ENCODE results near the gene ZNF567. TPM values are rescaled to one million over a fixed set of nuclear protein-coding genes. Genes with fewer than 3 reads are reported as not detected.
A peak's percentile ranks its signal among the peaks of the same experiment; 100 is the strongest.
"Not testable (repeated sequence)": the region's sequence is repeated elsewhere in the genome, so short reads cannot be mapped to it uniquely, and the experiment has no call there.

Gene ZNF567
- 1 to 10 TPM; 5.5 to 7.8 TPM for total RNA-seq
- long read RNA-seq, donor 1, partial matches to known transcripts = 0 of 1 reads
- long read RNA-seq, donor 1, other reads (novel, unspliced or antisense) = 0 of 1 reads
- long read RNA-seq, donor 2, partial matches to known transcripts = 0 of 2 reads
- long read RNA-seq, donor 2, other reads (novel, unspliced or antisense) = 2 of 2 reads

DNA sequence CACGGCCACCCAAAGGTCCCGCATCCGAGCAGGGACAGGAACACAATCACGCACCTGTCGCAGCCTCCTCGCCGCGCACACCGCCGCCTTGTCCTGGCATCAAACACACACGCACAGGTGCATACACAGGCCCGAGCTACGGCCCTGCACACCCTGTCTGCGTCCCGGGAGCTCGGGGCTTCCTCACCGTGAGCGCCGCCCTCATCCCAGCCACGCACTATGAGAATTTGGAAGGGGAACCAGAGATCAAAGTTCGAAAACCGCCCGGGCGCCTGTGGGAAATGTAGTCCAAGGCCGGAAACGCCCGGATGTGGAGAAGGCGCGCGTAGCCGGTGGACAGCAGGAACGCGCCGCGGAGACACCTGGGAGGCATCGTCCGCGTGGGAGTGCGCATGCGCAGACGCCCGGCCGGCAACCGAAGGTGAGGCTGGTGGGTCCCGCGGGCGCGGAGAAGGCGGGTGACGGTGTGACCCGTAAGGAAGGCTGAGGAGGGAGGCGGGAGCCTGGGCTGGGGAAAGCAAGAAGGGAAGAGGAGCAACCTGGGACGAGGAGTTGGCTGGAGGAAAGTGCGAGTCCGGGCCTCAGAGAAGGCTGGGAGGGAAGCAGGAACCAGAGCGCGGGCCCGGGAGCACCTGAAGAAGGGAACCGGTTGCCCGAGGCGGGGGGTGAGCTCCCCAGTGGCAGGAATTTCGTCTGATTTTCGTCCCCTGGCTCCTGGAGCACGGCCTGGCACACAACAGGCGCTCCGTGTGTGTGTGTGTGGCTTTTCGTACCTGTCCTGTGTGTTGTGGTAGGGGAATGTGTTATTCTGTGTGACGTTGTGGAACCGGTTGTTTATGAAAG, at the start of gene ZNF567:
ZNF567 (plus strand) TSS at position 399 of the 843 bp plus-strand sequence. CDS start 7,256 bp downstream, outside the sequence.
- intact Hi-C loops (cut with DNase I) = no loop called here
- DNase-seq (ENCODE audit: low spot score) = peak; percentile 99

DNA sequence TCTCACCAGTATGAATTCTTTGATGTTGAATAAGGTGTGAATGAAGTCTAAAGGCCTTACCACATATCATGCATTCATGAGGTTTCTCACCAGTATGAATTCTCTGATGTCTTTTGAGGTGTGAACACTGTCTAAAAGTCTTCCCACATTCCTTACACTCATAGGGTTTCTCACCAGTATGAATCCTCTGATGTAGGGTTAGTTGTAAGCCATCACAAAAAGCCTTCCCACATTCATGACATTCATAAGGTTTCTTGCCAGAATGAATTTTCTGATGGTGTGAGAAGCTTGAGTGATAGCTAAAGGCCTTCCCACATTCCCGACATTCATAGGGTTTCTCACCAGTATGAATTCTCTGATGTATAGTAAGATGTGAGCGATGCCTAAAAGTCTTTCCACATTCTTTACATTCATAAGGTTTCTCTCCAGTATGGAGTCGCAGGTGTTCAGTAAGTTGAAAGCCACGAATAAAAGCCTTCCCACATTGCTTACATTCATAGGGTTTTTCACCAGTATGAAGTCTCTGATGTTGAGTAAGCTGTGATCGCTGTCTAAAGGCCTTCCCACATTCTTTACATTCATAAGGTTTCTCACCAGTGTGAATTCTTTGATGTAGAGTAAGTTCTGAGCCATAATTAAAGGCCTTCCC, 48.4 kb upstream of the ZNF567 start:
- intact Hi-C loops (cut with DNase I) = no loop called here
- DNase-seq (ENCODE audit: low spot score) = no peak

DNA sequence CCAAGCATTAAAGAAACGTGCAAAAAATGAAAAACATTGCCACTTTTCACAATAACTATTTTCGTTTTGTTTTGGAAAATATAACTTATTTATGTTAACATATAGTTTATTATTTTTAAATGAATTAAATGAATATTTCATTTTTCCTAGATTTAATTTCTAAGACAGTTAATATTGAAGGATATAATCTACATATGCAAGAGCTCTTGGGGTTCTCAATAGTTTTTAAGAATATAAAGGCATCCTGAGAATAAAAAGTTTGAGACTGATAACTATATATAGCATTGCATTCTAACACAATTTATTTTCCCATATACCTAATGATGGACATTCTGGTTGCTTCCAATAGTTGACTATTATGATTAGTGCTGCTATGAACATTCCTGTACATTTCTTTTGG, 40.7 kb upstream of the ZNF567 start:
- no peak for DNase-seq (ENCODE audit: low spot score)
- intact Hi-C loops (cut with DNase I) = no loop called here

DNA sequence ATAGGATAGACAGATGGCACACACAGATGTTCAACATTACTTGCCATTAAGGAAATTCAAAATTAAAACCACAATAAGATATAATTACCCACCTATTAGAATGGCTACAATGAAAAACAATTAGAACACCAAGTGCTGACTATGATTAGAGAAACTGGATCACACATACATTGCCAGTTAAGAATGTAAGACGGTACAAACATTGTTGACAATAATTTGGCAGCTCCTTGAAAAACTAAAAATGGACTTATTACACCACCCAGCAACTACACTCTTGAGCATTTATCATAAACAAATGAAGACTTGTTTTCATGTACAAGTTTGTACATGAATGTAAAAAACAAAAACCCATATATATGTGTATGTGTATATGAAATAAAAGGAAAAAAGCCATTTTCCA, 34.5 kb upstream of the ZNF567 start:
- intact Hi-C loops (cut with DNase I) = no loop called here
- DNase-seq (ENCODE audit: low spot score) = no peak

DNA sequence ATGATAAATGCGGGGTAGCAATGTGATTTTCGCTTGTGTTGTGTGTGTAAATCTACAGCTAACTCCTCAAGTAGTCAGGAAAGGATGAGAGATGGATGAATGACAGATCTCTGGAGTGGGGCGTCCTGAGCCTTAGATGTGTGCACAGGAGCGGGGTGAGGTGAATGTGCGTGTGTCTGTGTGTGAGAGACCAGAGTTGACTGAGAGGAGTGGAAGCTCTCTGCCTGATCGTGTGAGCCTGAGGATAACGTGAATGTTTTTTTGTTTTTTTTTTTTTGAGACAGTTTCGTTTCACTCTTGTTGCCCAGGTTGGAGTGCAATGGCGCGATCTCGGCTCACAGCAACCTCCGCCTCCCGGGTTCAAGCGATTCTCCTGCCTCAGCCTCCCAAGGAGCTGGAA, 21.6 kb upstream of the ZNF567 start:
- no peak for DNase-seq (ENCODE audit: low spot score)
- intact Hi-C loops (cut with DNase I) = no loop called here

DNA sequence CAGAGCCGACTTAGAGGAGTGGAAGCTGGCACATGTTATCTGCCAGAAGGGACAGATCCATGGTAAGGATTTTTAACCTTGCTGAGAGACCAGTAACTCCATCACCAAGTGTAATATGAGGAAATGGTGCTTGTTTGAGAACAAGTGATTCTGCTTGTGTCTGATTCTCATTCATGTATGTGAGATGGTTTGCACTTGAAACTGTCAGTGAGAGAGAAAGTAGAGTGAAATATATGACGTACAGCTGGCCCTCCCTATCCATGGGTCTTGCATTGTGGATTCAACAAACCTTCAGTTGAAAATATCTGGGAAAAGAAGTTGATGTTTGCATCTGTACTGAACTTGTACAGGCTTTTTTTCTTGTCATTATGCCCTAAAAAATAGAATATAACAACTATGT, 18.8 kb upstream of the ZNF567 start:
- no peak for DNase-seq (ENCODE audit: low spot score)
- intact Hi-C loops (cut with DNase I) = no loop called here

DNA sequence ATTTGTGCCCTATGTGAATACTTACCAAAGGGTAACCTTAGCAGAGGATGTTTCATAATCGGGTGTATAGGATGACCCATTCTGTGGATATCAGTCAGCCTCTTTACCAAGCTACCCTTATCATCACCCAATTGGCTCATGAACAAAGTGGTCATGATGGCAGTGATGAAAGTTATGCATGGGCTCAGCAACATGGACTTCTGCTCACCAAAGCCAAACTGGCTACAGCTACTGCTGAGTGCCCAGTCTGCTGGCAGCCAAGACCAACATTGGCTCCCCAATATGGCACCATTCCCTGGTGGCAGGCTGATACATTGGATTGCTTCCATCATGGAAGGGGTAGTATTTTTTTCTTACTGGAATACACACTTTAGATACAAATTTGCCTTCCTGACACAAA, 15.0 kb upstream of the ZNF567 start:
- DNase-seq (ENCODE audit: low spot score) = no peak
- intact Hi-C loops (cut with DNase I) = no loop called here

DNA sequence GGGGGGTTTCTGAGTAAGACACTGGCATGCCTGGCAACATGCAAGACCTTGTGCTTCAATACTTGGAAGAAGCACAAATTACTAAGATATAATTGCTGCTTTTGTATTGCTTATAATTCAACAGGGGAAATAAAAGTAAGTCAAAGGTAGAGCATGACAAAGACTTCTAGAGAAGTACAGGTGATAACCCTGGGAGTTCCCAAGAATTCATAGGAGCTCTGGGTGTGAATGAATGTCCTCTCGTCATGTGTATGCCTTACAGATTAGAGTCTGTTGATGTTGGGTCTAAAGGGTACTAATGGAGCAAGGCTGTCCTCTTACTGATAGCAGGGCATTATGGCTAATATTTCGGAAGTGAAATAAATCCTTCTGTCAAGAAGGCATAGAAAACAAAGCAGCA, 13.2 kb upstream of the ZNF567 start:
- intact Hi-C loops (cut with DNase I) = no loop called here
- no peak for DNase-seq (ENCODE audit: low spot score)

DNA sequence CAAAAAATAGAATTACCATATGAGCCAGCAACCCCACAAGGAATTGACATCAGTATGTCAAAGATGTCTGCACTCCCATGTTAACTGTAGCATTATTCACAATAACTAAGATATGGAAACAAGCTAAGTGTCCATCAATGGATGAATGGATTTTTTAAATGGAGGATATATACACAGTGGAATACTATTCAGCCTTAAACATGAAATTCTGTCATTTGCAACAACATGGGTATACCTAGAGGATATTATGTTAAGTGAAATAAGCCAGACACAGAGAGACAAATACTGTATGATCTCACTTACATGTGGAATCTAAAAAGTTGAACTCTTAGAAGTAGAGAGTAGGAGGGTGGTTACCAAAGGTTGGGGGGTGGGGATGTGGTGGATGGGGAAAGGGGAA, 8.0 kb upstream of the ZNF567 start:
- intact Hi-C loops (cut with DNase I) = no loop called here
- no peak for DNase-seq (ENCODE audit: low spot score)

DNA sequence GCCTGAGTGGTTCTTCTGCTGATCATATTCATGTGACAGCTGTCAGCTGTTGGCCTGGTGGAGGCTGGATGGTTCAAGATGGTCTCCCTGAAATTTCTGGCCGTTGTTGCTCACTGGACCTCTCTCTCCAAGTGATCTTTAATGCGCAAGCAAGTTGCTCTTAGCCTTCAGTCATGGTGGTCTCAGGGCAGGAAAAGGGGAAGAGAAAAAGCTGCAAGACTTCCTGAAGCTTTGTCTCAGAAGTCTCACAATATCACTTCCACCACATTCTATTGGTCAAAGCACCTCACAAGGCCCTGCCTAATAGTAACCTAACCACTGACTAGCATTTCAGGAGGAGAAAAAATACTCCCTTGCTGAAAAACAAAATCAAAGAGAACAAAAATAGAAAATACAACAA, 1.6 kb upstream of the ZNF567 start:
- intact Hi-C loops (cut with DNase I) = no loop called here
- DNase-seq (ENCODE audit: low spot score) = no peak

DNA sequence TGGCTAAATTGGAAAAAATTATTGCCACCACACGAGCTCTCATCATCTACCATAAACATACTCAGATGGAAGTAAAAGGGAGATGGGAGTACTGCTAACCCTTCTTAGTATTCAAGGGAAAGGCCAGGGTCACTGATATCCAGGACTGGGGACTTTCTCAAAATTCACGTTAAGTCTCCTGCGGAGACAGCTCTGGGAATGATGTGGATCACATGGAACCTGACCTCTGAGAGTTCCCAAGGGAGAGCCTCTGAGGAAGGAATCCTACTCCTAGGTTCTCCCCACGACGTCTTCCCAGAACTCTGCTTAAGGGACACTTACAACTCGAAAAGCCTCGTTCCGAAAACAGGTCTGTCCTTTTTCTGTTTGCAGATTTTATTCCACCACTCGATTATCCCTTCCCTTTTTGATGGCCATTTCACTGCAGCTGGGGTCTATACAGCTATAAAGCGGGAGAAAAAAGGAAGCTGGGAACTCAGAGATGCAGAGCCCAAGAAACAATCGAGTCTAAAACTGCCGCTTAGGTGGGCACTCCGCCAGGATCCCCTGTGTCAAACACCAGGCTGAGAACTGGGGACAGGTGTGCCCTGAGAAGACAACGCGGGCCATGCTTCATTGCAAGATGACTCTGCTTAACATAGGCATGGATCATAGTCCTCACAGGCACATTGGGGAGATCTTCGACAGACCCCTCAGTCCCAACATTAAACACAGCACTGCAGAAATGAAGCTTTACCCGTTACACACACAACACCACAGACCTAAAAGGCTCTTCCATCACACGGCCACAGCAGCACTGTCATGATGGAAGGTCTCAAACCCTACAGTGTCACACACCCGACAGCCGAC, 823 bp upstream of the ZNF567 start:
- no peak for DNase-seq (ENCODE audit: low spot score)

DNA sequence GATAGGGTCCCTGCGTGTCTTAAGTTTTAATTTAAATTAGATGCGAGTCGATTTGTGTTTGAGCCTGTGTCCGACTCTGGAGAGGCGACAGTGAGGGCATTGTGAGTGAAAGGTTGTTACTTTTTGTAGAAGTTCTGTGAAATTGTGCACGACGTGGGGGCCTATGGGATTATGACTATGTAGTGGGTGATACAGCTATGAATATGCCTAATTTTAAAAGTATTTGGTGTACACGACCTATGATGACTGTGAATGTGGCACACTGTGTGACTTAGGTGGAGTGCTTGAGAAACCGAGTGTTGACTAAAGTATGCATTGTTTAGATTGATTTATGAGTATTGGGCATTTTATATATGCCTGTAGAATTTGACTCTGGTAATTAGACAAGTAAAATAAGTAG, 646 bp downstream of the ZNF567 start:
- intact Hi-C loops (cut with DNase I) = no loop called here
- DNase-seq (ENCODE audit: low spot score) = no peak

More for the DNA sequence above, 823 bp upstream of the ZNF567 start:
- intact Hi-C loops (cut with DNase I) = no loop called here

DNA sequence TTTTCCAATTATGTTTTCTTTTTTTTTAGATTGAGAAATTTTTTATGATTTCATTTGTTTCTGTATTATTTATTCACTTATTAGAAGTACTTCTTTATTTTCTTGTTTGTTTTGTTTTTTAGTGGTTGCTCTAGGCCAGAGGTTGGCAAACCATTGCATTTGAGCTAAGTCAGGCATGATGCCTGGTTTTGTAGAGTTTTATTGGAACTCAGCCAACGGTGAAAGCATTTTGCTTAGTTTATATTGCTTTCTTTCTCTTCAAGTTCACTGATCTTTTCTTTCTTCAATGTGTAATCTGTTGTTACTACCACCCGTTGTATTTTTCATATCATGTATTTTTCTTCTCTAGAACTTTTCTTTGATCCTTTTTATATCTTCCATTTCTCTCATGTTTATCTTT, 19.7 kb downstream of the ZNF567 start:
- intact Hi-C loops (cut with DNase I) = no loop called here
- no peak for DNase-seq (ENCODE audit: low spot score)

DNA sequence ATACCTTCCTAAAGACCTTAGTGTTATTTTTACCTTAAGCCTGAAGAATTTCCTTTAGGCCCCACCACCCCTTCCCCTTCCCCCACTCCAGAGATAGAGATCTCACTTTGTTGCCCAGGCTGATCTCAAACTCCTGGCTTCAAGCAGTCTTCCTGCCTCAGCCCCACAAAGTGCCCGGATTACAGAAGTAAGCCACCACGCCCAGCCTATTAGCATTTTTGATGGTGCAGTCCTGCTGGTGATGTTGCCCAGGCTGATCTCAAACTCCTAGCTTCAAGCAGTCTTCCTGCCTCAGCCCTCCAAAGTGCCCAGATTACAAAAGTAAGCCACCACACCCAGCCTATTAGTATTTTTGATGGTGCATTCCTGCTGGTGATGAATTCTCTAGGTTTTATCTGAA, 22.0 kb downstream of the ZNF567 start:
- DNase-seq (ENCODE audit: low spot score) = no peak
- intact Hi-C loops (cut with DNase I) = no loop called here

DNA sequence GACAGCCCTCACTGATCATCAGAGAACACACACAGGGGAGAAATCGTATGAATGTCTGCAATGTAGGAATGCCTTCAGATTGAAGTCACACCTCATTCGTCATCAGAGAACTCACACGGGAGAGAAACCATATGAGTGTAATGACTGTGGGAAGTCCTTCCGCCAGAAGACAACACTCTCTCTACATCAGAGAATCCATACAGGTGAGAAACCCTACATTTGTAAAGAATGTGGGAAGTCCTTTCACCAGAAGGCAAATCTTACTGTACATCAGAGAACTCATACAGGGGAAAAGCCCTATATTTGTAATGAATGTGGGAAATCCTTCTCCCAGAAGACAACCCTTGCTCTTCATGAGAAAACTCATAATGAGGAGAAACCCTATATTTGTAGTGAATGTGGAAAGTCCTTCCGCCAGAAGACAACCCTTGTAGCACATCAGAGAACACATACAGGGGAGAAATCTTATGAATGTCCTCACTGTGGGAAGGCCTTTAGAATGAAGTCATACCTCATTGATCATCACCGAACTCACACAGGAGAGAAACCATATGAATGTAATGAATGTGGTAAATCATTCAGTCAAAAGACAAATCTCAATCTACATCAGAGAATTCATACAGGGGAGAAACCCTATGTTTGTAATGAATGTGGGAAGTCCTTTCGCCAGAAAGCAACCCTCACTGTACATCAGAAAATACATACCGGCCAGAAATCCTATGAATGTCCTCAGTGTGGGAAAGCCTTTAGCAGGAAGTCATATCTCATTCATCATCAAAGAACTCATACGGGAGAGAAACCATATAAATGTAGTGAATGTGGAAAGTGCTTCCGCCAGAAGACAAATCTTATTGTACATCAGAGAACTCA, 32.5 kb downstream of the ZNF567 start:
- intact Hi-C loops (cut with DNase I) = no loop called here

DNA sequence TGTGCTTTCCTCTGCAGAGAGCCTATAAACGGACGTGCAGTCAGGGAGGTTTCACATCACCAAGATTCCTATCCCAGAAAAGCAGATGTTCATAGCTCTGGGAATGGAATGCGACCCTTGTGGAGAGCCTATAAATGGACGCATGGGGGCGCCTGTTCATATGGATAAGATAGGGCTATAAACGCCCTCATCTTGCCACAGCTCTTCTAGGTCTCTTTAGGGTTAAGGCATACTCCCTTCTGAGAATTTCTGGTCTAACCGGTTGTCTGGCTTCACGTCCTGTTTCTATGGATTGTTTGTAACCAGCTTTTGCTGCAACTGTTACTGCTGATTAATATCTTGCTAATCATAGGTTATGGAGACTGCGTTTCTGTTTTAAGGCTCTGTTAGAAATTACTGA, 48.8 kb downstream of the ZNF567 start:
- DNase-seq (ENCODE audit: low spot score); intact Hi-C loops (cut with DNase I): not testable (repeated sequence)

More for the DNA sequence above, 32.5 kb downstream of the ZNF567 start:
- no peak for DNase-seq (ENCODE audit: low spot score)

DNA sequence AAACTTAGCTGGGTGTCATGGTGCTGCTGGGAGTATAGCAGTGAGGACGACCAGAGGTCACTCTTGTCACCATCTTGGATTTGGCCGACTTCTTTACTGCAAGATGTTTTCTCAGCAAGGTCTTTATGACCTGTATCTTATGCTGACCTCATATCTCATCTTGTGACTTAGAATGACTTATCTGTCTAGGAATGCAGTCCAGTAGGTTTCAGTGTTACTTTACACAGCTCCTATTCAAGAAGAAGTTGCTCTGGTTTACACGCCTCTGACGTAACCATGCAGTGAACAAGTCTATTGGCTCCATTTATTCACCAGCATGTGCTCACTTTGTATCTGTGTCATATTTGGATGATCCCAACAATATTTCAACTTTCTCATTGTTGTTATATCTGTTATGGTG, 58.5 kb downstream of the ZNF567 start:
- intact Hi-C loops (cut with DNase I) = no loop called here

DNA sequence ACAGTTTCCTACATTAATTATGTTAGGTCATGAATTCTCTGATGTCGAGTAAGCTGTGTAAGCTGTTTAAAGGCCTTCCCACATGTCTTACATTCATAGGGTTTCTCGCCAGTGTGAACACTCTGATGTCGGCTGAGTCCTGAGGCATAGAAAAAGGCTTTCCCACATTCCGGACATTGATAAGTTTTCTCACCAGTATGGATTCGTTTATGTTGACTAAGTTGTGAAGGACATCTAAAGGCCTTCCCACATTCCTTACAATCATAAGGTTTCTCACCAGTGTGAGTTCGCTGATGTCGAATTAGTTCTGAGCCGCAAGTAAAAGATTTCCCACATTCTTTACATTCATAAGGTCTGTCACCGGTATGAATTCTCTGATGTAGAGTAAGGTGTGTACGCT, 60.3 kb downstream of the ZNF567 start:
- DNase-seq (ENCODE audit: low spot score) = no peak
- intact Hi-C loops (cut with DNase I) = no loop called here

More for the DNA sequence above, 58.5 kb downstream of the ZNF567 start:
- DNase-seq (ENCODE audit: low spot score) = no peak
